ENCODE data around the gene CNTNAP2.

DNA sequence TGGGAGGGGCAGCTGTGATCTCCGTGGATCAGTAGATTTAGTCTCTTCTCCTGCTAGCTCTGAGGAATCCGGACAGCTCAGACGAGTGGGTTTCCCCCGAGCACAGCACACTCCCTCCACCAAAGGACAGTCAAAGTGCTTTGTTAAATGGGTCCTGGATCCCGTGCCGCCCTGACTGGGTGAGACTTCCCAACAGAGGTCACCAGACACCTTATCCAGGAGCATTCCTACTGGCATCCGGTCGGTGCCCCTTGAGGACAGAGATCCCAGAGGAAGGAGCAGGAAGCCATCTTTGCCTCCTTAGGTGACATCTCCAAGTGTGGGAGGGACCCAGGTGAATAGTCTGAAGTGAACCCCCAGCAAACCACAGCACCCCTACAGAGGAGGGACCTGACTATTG is 1148.9 kb downstream of the CNTNAP2 start:
- no peak for TF ChIP-seq EZH2 (IDR thresholded peaks at IDR 0.05; ENCODE audit: borderline replicate concordance, low read depth, low read length, severe bottlenecking)
- TF ChIP-seq, protein P1, sequence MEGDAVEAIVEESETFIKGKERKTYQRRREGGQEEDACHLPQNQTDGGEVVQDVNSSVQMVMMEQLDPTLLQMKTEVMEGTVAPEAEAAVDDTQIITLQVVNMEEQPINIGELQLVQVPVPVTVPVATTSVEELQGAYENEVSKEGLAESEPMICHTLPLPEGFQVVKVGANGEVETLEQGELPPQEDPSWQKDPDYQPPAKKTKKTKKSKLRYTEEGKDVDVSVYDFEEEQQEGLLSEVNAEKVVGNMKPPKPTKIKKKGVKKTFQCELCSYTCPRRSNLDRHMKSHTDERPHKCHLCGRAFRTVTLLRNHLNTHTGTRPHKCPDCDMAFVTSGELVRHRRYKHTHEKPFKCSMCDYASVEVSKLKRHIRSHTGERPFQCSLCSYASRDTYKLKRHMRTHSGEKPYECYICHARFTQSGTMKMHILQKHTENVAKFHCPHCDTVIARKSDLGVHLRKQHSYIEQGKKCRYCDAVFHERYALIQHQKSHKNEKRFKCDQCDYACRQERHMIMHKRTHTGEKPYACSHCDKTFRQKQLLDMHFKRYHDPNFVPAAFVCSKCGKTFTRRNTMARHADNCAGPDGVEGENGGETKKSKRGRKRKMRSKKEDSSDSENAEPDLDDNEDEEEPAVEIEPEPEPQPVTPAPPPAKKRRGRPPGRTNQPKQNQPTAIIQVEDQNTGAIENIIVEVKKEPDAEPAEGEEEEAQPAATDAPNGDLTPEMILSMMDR (IDR thresholded peaks at IDR 0.05; ENCODE audit: borderline replicate concordance, extremely low read depth, low read length, poor library complexity, severe bottlenecking) = no peak
